ENCODE measurements around the gene SAMM50.

The SAMM50 gene

DNA sequence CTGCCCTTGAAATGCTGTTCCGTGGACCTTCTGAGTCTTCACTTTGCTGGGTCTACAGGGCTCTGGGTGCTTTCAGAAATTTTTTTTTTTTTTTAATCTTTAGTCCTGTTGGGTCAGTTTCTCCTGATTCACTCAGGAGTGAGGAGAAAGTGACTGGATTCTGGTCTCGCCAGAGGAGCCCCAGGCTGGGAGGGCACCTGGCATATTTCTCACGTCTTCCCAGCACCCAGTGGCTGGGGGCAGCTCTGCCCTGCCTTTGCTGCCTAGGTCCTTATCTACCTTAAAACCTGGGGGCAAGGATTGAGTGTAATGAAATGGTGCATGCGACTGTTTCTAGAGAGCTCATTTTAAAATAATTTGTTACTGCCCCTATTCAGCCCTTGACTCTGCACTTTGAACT lies 23.3 kb downstream of the SAMM50 start:
- Histone ChIP-seq H3K9ac (ENCODE audit: low read length) (no peak overlapping the region), H3K27me3 (replicated peaks; ENCODE audit: insufficient read depth, low read length) (no peaks in the 10 kb centered on the region), H2AFZ (ENCODE audit: low read length) (no peak overlapping the region), H4K20me1 (ENCODE audit: insufficient read depth, low read length) (no peaks in the 10 kb centered on the region), H3K4me2 (ENCODE audit: low read depth, low read length) (no peak overlapping the region), H3K27ac (ENCODE audit: low read length) (no peak overlapping the region), H3K4me3 (ENCODE audit: low read length) (no peak overlapping the region), H3K79me2 (ENCODE audit: low read length) (no peaks in the 10 kb centered on the region), H3K9me3 (replicated peaks; ENCODE audit: insufficient read depth, low read length) (no peaks in the 10 kb centered on the region), H3K4me1 (ENCODE audit: low read length) (no peaks in the 10 kb centered on the region), H3K36me3 (replicated peaks; ENCODE audit: insufficient read depth, low read length) (0 out of 2 replicates have a peak, but pooled peaks cover 4% of the 10 kb centered on the region), H3K9me2 (replicated peaks; ENCODE audit: insufficient read depth, low read length) (no peaks in the 10 kb centered on the region), H3F3A (ENCODE audit: insufficient read depth, low read length) (no peaks in the 10 kb centered on the region)
- TF ChIP-seq EZH2 (optimal IDR thresholded peaks at IDR 0.05; ENCODE audit: low read depth, low read length) (no peak), EZH2phosphoT487 (IDR thresholded peaks at IDR 0.05; ENCODE audit: low read length) (no peak)
- TF ChIP-seq, protein P1, sequence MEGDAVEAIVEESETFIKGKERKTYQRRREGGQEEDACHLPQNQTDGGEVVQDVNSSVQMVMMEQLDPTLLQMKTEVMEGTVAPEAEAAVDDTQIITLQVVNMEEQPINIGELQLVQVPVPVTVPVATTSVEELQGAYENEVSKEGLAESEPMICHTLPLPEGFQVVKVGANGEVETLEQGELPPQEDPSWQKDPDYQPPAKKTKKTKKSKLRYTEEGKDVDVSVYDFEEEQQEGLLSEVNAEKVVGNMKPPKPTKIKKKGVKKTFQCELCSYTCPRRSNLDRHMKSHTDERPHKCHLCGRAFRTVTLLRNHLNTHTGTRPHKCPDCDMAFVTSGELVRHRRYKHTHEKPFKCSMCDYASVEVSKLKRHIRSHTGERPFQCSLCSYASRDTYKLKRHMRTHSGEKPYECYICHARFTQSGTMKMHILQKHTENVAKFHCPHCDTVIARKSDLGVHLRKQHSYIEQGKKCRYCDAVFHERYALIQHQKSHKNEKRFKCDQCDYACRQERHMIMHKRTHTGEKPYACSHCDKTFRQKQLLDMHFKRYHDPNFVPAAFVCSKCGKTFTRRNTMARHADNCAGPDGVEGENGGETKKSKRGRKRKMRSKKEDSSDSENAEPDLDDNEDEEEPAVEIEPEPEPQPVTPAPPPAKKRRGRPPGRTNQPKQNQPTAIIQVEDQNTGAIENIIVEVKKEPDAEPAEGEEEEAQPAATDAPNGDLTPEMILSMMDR (IDR thresholded peaks at IDR 0.05; ENCODE audit: low read length) = no peak
- DNase-seq = no peak

DNA sequence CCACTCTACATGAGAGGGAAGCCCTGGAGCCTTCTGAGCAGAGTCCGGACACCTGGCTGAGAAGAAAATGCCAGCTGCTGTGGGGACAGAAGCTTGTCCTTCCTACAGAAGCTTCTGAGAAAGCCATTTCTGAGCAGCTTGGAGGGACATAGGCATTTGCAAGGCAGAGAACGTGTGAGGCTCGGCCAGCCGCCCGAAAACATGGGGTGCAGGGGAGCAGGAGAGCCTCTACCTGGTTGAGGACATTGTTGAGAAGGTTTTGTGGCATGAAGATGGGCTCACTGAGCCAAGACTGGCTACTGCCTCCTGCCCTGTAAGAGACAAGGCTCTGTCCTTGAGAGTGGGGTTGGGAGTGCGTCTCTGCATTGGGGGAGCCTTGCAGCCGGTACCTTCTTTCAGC lies 25.3 kb downstream of the SAMM50 start:
- TF ChIP-seq, protein P1 (IDR thresholded peaks at IDR 0.05; ENCODE audit: low read length) = no peak
- TF ChIP-seq EZH2 (optimal IDR thresholded peaks at IDR 0.05; ENCODE audit: low read depth, low read length) = no peak
- TF ChIP-seq EZH2phosphoT487 (IDR thresholded peaks at IDR 0.05; ENCODE audit: low read length) = no peak
- Histone ChIP-seq H3K79me2 (ENCODE audit: low read length) (no peaks in the 10 kb centered on the region), H2AFZ (ENCODE audit: low read length) (no peak overlapping the region), H3K27me3 (replicated peaks; ENCODE audit: insufficient read depth, low read length) (no peaks in the 10 kb centered on the region), H4K20me1 (ENCODE audit: insufficient read depth, low read length) (no peaks in the 10 kb centered on the region), H3K4me3 (ENCODE audit: low read length) (no peak overlapping the region), H3K27ac (ENCODE audit: low read length) (no peak overlapping the region), H3K9me2 (replicated peaks; ENCODE audit: insufficient read depth, low read length) (no peaks in the 10 kb centered on the region), H3K4me1 (ENCODE audit: low read length) (no peaks in the 10 kb centered on the region), H3K36me3 (replicated peaks; ENCODE audit: insufficient read depth, low read length) (0 out of 2 replicates have a peak, but pooled peaks cover 4% of the 10 kb centered on the region), H3K9ac (ENCODE audit: low read length) (no peak overlapping the region), H3K4me2 (ENCODE audit: low read depth, low read length) (no peak overlapping the region), H3K9me3 (replicated peaks; ENCODE audit: insufficient read depth, low read length) (no peaks in the 10 kb centered on the region), H3F3A (ENCODE audit: insufficient read depth, low read length) (no peaks in the 10 kb centered on the region)
- no peak for DNase-seq

DNA sequence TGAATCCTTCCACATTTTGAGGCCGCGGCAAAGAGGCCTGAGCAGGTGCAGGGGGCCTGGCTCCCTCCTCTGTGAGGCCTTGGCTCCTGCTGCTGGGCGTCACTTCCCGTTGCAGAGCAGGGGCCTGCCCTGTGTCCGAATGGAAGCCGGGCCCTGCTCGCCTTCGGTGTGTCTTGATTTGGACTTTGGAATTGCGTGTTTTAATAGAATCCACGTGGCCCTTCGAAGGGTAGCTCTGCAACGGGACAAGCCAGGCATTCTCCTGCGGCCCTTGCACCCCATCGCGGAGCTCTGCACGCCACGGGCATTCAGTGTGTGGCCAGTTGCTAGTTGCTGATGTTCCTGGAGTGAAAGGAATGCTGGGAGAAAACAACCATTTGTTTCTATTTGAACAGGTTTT lies 25.8 kb downstream of the SAMM50 start:
- Histone ChIP-seq H3K4me3 (ENCODE audit: low read length) (no peak overlapping the region), H4K20me1 (ENCODE audit: insufficient read depth, low read length) (no peaks in the 10 kb centered on the region), H3K27ac (ENCODE audit: low read length) (no peak overlapping the region), H3F3A (ENCODE audit: insufficient read depth, low read length) (no peaks in the 10 kb centered on the region), H3K27me3 (replicated peaks; ENCODE audit: insufficient read depth, low read length) (no peaks in the 10 kb centered on the region), H3K79me2 (ENCODE audit: low read length) (no peaks in the 10 kb centered on the region), H2AFZ (ENCODE audit: low read length) (no peak overlapping the region), H3K9ac (ENCODE audit: low read length) (no peak overlapping the region), H3K4me2 (ENCODE audit: low read depth, low read length) (no peak overlapping the region), H3K9me2 (replicated peaks; ENCODE audit: insufficient read depth, low read length) (no peaks in the 10 kb centered on the region), H3K9me3 (replicated peaks; ENCODE audit: insufficient read depth, low read length) (no peaks in the 10 kb centered on the region), H3K36me3 (replicated peaks; ENCODE audit: insufficient read depth, low read length) (0 out of 2 replicates have a peak, but pooled peaks cover 3% of the 10 kb centered on the region), H3K4me1 (ENCODE audit: low read length) (no peaks in the 10 kb centered on the region)
- TF ChIP-seq EZH2phosphoT487 (IDR thresholded peaks at IDR 0.05; ENCODE audit: low read length) (no peak), EZH2 (optimal IDR thresholded peaks at IDR 0.05; ENCODE audit: low read depth, low read length) (no peak)
- TF ChIP-seq, protein P1 (IDR thresholded peaks at IDR 0.05; ENCODE audit: low read length) = no peak
- DNase-seq = no peak
